Measurements from ENCODE around the gene AP2A1. TPM values are rescaled to one million over a fixed set of nuclear protein-coding genes. Genes with fewer than 3 reads are reported as not detected.

The AP2A1 gene
- total and polyA plus RNA-seq, 2 donors (not counting 3 experiments of a cell fraction or from before 2014, with no cell fraction given) = 108 to 113 TPM

- Histone ChIP-seq H3K9ac (replicated peaks; ENCODE audit: extremely low read depth, insufficient read depth, low read length) (no peak overlapping the region), H3K79me2 (ENCODE audit: control insufficient read depth, insufficient read depth, low read length) (no peaks in the 10 kb centered on the region), H4K20me1 (replicated peaks; ENCODE audit: control insufficient read depth, extremely low read depth, insufficient read depth, low read length) (no peaks in the 10 kb centered on the region), H2AFZ (ENCODE audit: low read depth, low read length) (no peak overlapping the region), H3K9me1 (replicated peaks; ENCODE audit: control insufficient read depth, extremely low read depth, insufficient read depth, low read length) (no peaks in the 10 kb centered on the region), H3K4me2 (ENCODE audit: insufficient read depth, low read length) (no peak overlapping the region), H3K9me3 (replicated peaks; ENCODE audit: control insufficient read depth, insufficient read depth, low read length) (no peaks in the 10 kb centered on the region), H3K36me3 (ENCODE audit: control insufficient read depth in 2 of 2, extremely low read depth in 1 of 2, insufficient read depth in 2 of 2, low read length in 2 of 2) (peaks cover 13 to 56% of the 10 kb centered on the region in 2 experiments), H3K4me1 (ENCODE audit: control insufficient read depth, extremely low read depth, insufficient read depth, low read length) (peaks cover 8% of the 10 kb centered on the region), H3K4me3 (replicated peaks in 1 of 3; ENCODE audit: insufficient read depth in 1 of 3, low read depth in 1 of 3, low read length in 3 of 3) (no peak overlapping the region), H3K27me3 (ENCODE audit: control insufficient read depth in 2 of 2, insufficient read depth in 2 of 2, low read length in 2 of 2) (no peaks in the 10 kb centered on the region), H3K27ac (ENCODE audit: insufficient read depth, low read depth, low read length) (no peak overlapping the region)
- TF ChIP-seq CTCF (IDR thresholded peaks at IDR 0.05; ENCODE audit: extremely low read depth in 1 of 2, insufficient read depth in 1 of 2, low read depth in 1 of 2, low read length in 2 of 2) = no peak
- TF ChIP-seq EZH2 (IDR thresholded peaks at IDR 0.05; ENCODE audit: borderline replicate concordance, low read depth, low read length, severe bottlenecking) = no peak
- TF ChIP-seq FOS (IDR thresholded peaks at IDR 0.05; ENCODE audit: borderline replicate concordance, insufficient read depth, low read length) = no peak
- no peak for TF ChIP-seq POLR2A (IDR thresholded peaks at IDR 0.05; ENCODE audit: low read depth, low read length)
- TF ChIP-seq MYC (IDR thresholded peaks at IDR 0.05; ENCODE audit: low read depth, low read length) = no peak
- no peak for TF ChIP-seq MAX (IDR thresholded peaks at IDR 0.05; ENCODE audit: insufficient read depth, insufficient read length)
- no peak for TF ChIP-seq POLR2AphosphoS5 (IDR thresholded peaks at IDR 0.05; ENCODE audit: insufficient read depth, low read depth, low read length)
- no peak for TF ChIP-seq JUN (IDR thresholded peaks at IDR 0.05; ENCODE audit: borderline replicate concordance, insufficient read depth, insufficient read length, low read depth)
- TF ChIP-seq GATA2 (IDR thresholded peaks at IDR 0.05; ENCODE audit: insufficient read depth, insufficient read length, low read depth, low read length) = no peak
- CTCF ChIA-PET = interaction anchor here (1.2 kb wide), 1 partner anchor 15 kb away, joined by 3 read pairs; the partner anchor contains the start of gene PTOV1
- dilution Hi-C loops (cut with MboI; ENCODE audit: extremely low pct_ligation_motif_present, low sequenced_read_pairs) = no loop called here
- POLR2A ChIA-PET = no interaction called here
- FAIRE-seq = no peak
- intact Hi-C loops (cut with micrococcal nuclease) = no loop called here
- DNase-seq (ENCODE audit: low read depth, low spot score) = no peak
- BruUV-seq (replicated peaks) = TSS peak; percentile 10
Measured at GRCh38 chr19:49835562-49835961, 68.8 kb downstream of the AP2A1 start.
